Ishikawa (cell line): ENCODE data around the gene TPCN2.

Source experiments
- CEBPB ChIP-seq: IDR thresholded peaks from 2 replicates; pipeline ENCODE4 v1.6.1; 2012
- CREB1 ChIP-seq: IDR thresholded peaks from 2 replicates; pipeline ENCODE4 v1.6.1; 2012; ENCODE audit warnings: low read depth
- EGR1 ChIP-seq: IDR thresholded peaks from 2 replicates; pipeline ENCODE4 v1.6.1; 2012
- EP300 ChIP-seq: IDR thresholded peaks from 2 replicates; pipeline ENCODE4 v1.6.1; 2012; ENCODE audit warnings: borderline replicate concordance
- FOXM1 ChIP-seq: IDR thresholded peaks from 2 replicates; pipeline ENCODE4 v1.6.1; 2012; ENCODE audit warnings: low read depth, borderline replicate concordance
- NFIC ChIP-seq: IDR thresholded peaks from 2 replicates; pipeline ENCODE4 v1.6.1; 2012
- RAD21 ChIP-seq: IDR thresholded peaks from 2 replicates; pipeline ENCODE4 v1.6.1; 2012; ENCODE audit warnings: low read depth
- TAF1 ChIP-seq: IDR thresholded peaks from 2 replicates; pipeline ENCODE4 v1.6.1; 2012; ENCODE audit warnings: low read depth, mild to moderate bottlenecking
- TCF12 ChIP-seq: IDR thresholded peaks from 2 replicates; pipeline ENCODE4 v1.6.1; 2012; ENCODE audit warnings: low read depth
- TEAD4 ChIP-seq: IDR thresholded peaks from 2 replicates; pipeline ENCODE4 v1.6.1; 2012
- YY1 ChIP-seq: IDR thresholded peaks from 2 replicates; pipeline ENCODE4 v1.6.1; 2012; ENCODE audit warnings: low read depth
- ZBTB7A ChIP-seq: IDR thresholded peaks from 2 replicates; pipeline ENCODE4 v1.6.1; 2012; ENCODE audit warnings: low read depth
- TF ChIP-seq, protein P1 (sequence below): IDR thresholded peaks from 2 replicates; pipeline ENCODE4 v1.6.1; 2012
- TF ChIP-seq, protein P2 (sequence below): IDR thresholded peaks from 2 replicates; pipeline ENCODE4 v1.6.1; 2012; ENCODE audit warnings: low read depth, mild to moderate bottlenecking
- TF ChIP-seq, protein P3 (sequence below): IDR thresholded peaks from 2 replicates; pipeline ENCODE4 v1.6.1; 2012

The TPCN2 gene

DNA sequence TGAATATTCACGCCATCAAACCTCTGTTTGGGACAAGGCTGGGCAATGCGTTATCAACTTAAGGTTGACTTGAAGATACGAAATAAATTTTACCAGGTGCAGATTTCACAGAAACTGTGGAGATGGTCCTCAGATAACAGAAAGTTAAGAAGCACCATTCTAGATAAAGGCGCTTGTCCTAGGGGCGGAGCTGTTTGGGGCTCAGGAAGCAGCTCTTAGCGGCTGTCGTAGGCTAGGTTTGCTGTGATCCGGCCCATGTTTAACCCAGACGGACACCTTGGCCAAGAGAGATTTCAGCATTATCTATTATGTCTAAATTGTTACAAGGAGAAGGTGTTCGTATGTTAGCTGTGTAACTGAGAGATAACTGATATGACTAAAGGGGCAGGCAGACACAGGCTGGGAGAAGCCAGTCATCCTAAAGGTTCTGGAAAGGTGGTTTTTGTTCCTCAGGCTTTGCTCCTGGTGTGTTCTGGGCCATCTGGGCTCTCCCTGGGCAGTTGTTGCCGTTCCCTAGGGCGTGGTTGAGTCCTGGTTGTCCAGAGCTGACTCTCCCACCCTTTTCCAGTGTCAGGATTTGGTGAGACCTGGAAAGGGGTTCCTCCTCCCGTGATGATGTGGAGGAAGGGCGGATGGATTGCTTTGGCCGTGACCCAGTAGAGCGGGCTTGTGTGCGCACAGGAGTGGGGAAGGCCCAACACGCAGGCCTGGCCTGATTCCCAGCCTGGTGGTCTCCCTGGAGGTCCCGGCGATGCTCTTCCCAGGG lies 25.8 kb downstream of the TPCN2 start:
- TF ChIP-seq NFIC (no peak), CREB1 (no peak), ZBTB7A (no peak), FOXM1 (no peak), EP300 (no peak), TAF1 (no peak), CEBPB (no peak), EGR1 (no peak), TCF12 (no peak), YY1 (no peak)
- TF ChIP-seq, protein P1, sequence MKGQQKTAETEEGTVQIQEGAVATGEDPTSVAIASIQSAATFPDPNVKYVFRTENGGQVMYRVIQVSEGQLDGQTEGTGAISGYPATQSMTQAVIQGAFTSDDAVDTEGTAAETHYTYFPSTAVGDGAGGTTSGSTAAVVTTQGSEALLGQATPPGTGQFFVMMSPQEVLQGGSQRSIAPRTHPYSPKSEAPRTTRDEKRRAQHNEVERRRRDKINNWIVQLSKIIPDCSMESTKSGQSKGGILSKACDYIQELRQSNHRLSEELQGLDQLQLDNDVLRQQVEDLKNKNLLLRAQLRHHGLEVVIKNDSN: no peak
- TF ChIP-seq, protein P2, sequence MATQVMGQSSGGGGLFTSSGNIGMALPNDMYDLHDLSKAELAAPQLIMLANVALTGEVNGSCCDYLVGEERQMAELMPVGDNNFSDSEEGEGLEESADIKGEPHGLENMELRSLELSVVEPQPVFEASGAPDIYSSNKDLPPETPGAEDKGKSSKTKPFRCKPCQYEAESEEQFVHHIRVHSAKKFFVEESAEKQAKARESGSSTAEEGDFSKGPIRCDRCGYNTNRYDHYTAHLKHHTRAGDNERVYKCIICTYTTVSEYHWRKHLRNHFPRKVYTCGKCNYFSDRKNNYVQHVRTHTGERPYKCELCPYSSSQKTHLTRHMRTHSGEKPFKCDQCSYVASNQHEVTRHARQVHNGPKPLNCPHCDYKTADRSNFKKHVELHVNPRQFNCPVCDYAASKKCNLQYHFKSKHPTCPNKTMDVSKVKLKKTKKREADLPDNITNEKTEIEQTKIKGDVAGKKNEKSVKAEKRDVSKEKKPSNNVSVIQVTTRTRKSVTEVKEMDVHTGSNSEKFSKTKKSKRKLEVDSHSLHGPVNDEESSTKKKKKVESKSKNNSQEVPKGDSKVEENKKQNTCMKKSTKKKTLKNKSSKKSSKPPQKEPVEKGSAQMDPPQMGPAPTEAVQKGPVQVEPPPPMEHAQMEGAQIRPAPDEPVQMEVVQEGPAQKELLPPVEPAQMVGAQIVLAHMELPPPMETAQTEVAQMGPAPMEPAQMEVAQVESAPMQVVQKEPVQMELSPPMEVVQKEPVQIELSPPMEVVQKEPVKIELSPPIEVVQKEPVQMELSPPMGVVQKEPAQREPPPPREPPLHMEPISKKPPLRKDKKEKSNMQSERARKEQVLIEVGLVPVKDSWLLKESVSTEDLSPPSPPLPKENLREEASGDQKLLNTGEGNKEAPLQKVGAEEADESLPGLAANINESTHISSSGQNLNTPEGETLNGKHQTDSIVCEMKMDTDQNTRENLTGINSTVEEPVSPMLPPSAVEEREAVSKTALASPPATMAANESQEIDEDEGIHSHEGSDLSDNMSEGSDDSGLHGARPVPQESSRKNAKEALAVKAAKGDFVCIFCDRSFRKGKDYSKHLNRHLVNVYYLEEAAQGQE: no peak

DNA sequence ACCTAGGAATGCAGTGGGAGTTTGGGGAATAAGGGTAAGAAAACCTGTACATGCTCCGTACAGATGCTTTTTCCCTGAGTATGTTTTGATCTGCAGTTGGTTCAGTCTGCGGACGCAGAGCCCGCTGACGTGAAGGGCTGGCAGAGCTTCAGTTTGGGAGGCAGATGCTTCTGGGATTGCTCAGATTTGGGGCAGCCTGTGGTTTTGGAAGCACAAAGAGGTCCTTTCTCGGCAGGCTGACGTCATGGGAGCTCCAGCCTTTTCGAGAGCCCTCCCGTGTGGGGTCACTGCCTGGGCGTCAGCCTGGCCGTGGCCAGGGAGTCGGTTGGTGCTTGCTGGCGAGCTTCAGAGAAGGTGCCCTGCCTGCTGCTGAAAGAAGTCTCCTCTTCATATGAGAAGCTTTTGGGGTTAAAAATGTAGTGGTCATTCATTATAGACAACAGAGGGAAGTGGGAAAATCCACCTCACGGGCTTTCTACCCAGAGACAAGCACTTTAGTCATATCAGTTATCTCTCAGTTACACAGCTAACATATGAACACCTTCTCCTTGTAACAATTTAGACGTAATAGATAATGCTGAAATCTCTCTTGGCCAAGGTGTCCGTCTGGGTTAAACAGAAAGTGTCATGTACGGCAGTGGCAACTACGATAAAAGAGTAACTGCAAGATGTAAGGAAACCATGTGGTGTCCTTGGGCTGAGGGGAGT lies 26.8 kb downstream of the TPCN2 start:
- TF ChIP-seq TEAD4 (no peak), YY1 (no peak)
- TF ChIP-seq, protein P2: no peak
- TF ChIP-seq, protein P1: no peak

DNA sequence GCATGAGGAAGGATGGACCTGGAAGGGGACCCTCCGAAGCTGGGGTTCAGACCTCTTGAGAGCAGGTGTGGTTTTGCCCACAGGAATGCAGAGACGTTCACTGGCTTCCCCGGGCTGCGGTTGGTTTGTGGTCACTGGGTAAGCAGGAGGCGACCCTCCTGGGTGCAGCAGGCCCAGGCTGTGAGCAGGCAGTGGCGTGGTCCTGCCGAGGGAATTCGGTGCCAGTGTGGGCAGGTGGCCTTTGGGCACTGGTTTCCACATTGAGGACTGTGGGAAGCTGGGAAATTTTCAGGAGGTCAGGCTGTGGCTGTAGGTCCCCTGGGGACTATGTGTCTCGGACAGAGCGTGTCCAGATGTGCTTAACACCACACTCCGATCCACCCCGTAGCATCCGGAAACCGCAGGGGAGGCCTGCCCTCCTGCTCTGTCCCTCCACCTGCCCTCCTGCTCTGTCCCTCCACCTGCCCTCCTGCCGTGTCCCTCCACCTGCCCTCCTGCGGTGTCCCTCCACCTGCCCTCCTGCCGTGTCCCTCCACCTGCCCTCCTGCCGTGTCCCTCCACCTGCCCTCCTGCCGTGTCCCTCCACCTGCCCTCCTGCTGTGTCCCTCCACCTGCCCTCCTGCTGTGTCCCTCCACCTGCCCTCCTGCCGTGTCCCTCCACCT lies 27.5 kb downstream of the TPCN2 start:
- no peak for TF ChIP-seq CREB1
- TF ChIP-seq TCF12: peak; percentile 91
- TF ChIP-seq RAD21: no peak
- TF ChIP-seq YY1: no peak
- TF ChIP-seq, protein P2: no peak
- TF ChIP-seq CEBPB: no peak
- no peak; the same call in 1 of the 2 replicates for TF ChIP-seq TEAD4
- TF ChIP-seq EP300: peak; percentile 80
- TF ChIP-seq, protein P1: no peak
- TF ChIP-seq NFIC: peak; percentile 25; the same call in 1 of the 2 replicates
- TF ChIP-seq, protein P3, sequence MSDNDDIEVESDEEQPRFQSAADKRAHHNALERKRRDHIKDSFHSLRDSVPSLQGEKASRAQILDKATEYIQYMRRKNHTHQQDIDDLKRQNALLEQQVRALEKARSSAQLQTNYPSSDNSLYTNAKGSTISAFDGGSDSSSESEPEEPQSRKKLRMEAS: peak; percentile 30; the same call in 1 of the 2 replicates

DNA sequence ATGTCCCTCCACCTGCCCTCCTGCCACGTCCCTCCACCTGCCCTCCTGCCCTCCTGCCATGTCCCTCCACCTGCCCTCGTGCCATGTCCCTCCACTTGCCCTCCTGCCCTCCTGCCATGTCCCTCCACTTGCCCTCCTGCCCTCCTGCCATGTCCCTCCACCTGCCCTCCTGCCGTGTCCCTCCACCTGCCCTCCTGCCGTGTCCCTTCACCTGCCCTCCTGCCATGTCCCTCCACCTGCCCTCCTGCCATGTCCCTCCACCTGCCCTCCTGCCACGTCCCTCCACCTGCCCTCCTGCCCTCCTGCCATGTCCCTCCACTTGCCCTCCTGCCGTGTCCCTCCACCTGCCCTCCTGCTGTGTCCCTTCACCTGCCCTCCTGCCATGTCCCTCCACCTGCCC lies 28.2 kb downstream of the TPCN2 start:
- TF ChIP-seq TCF12: peak; percentile 65
- TF ChIP-seq EP300: peak; percentile 68; the same call in 1 of the 2 replicates
- TF ChIP-seq, protein P3: 0 out of 2 replicates have a peak, but pooled peaks have one; percentile 14
